Esophagus (tissue), 2 donors: ENCODE results near the gene ZNF639. TPM values are rescaled to one million over a fixed set of nuclear protein-coding genes. Genes with fewer than 3 reads are reported as not detected.
A peak's percentile ranks its signal among the peaks of the same experiment; 100 is the strongest.

Experiments
- H3K27ac ChIP-seq, 2 donors: one replicate each; pipeline ENCODE4 v1.5.1; 2013; ENCODE audit warnings: low read depth in 2 of 2, mild to moderate bottlenecking in 2 of 2, inconsistent platforms in 1 of 2, low read length in 1 of 2, moderate library complexity in 1 of 2
- H3K27me3 ChIP-seq, 2 donors: one replicate each; pipeline ENCODE4 v1.6.1; 2013; ENCODE audit warnings: low read length in 2 of 2, control low read depth in 1 of 2, mild to moderate bottlenecking in 1 of 2; ENCODE audit not compliant: insufficient read depth in 2 of 2, control insufficient read depth in 1 of 2
- H3K36me3 ChIP-seq, 2 donors: one replicate each; pipeline ENCODE4 v1.6.1; 2013; ENCODE audit warnings: low read length in 1 of 2; ENCODE audit not compliant: control insufficient read depth in 2 of 2, insufficient read depth in 2 of 2
- H3K4me1 ChIP-seq, 2 donors: one replicate each; pipeline ENCODE4 v1.6.1; 2013; ENCODE audit warnings: low read length in 1 of 2; ENCODE audit not compliant: control insufficient read depth in 2 of 2, insufficient read depth in 2 of 2
- H3K4me3 ChIP-seq, 2 donors: one replicate each; pipeline ENCODE4 v1.5.1; 2013; ENCODE audit warnings: low read length in 2 of 2, mild to moderate bottlenecking in 2 of 2, low read depth in 1 of 2, moderate library complexity in 1 of 2
- H3K9me3 ChIP-seq, 2 donors: one replicate each; pipeline ENCODE4 v1.6.1; 2013; ENCODE audit warnings: mild to moderate bottlenecking in 2 of 2, low read depth in 1 of 2, low read length in 1 of 2, moderate library complexity in 1 of 2; ENCODE audit not compliant: control insufficient read depth in 2 of 2, insufficient read depth in 1 of 2
- WGBS, 2 donors: extraction: QIAGEN DNeasy Blood & Tissue Kit; methylation state at CpG; one replicate each; pipeline ENCODE4 v1.1.7; 2013; 5-methylcytosine and 5-hydroxymethylcytosine counted together
- polyA plus RNA-seq, 2 donors: library from polyadenylated mRNA; stranded (reverse); fragments of 200-250 nt; gene quantifications; one replicate each; pipeline ENCODE4 v1.2.3, GENCODE V29; 2013
- donor health status: healthy with polysubstance abuse.
- donor health status: Bipolar disorder and iron deficiency.

Gene ZNF639
- polyA plus RNA-seq, 2 donors = 9.2 to 14.4 TPM

GRCh38 chr3:179308001-179308400 is 14.8 kb upstream of the ZNF639 start:
- no peak overlapping the region for H3K27ac ChIP-seq
- H3K4me3 ChIP-seq = no peak overlapping the region
- H3K9me3 ChIP-seq = no peaks in the 10 kb centered on the region
- H3K4me1 ChIP-seq = no peaks in the 10 kb centered on the region
- H3K36me3 ChIP-seq = no peaks in the 10 kb centered on the region
- H3K27me3 ChIP-seq = no peaks in the 10 kb centered on the region

- no peaks in the 10 kb centered on the region for H3K4me1 ChIP-seq
- H3K27ac ChIP-seq = no peak overlapping the region
- WGBS, 2 donors = 36 to 38% methylated on average over 1 of the region's 1 CpG
- H3K4me3 ChIP-seq = no peak overlapping the region
- H3K27me3 ChIP-seq = no peaks in the 10 kb centered on the region
- H3K9me3 ChIP-seq = no peaks in the 10 kb centered on the region
- no peaks in the 10 kb centered on the region for H3K36me3 ChIP-seq
These were observed 13.4 kb upstream of the ZNF639 start for GRCh38 chr3:179309225-179310078.

GRCh38 chr3:179318876-179319275 is 4.0 kb upstream of the ZNF639 start:
- Histone ChIP-seq H3K4me3 (no peak overlapping the region), H3K27me3 (no peaks in the 10 kb centered on the region), H3K4me1 (peaks cover 0 to 3% of the 10 kb centered on the region in 2 donors), H3K9me3 (no peaks in the 10 kb centered on the region), H3K27ac (no peak overlapping the region), H3K36me3 (no peaks in the 10 kb centered on the region)
- 81 to 85% methylated on average over 2 of the region's 2 CpGs for WGBS, 2 donors

- peaks cover 0 to 3% of the 10 kb centered on the region in 2 donors for H3K4me1 ChIP-seq
- no peaks in the 10 kb centered on the region for H3K27me3 ChIP-seq
- WGBS, 2 donors = 29 to 31% methylated on average over 10 of the region's 10 CpGs
- H3K4me3 ChIP-seq = peak overlapping the region in 1 of 2 donors; percentile 77
- no peak overlapping the region for H3K27ac ChIP-seq
- H3K36me3 ChIP-seq = no peaks in the 10 kb centered on the region
- no peaks in the 10 kb centered on the region for H3K9me3 ChIP-seq
These were observed 1.1 kb upstream of the ZNF639 start for GRCh38 chr3:179321668-179322285.

GRCh38 chr3:179323197-179324110 is 623 bp downstream of the ZNF639 start:
- 0% methylated on average over 80 to 81 of the region's 81 CpGs for WGBS, 2 donors
- peaks cover 0 to 3% of the 10 kb centered on the region in 2 donors for H3K4me1 ChIP-seq

GRCh38 chr3:179324270-179324754 is 1.5 kb downstream of the ZNF639 start:
- peaks cover 0 to 3% of the 10 kb centered on the region in 2 donors for H3K4me1 ChIP-seq
- H3K27me3 ChIP-seq = no peaks in the 10 kb centered on the region
- H3K9me3 ChIP-seq = no peaks in the 10 kb centered on the region
- 2% methylated on average over 8 of the region's 8 CpGs for WGBS, 2 donors
- H3K27ac ChIP-seq = no peak overlapping the region
- peaks cover 0 to 3% of the 10 kb centered on the region in 2 donors for H3K36me3 ChIP-seq
- H3K4me3 ChIP-seq = peak overlapping the region in 1 of 2 donors; percentile 77

More at GRCh38 chr3:179323197-179324110, 623 bp downstream of the ZNF639 start:
- no peaks in the 10 kb centered on the region for H3K9me3 ChIP-seq
- peak overlapping the region; percentile 94 to 95 for H3K27ac ChIP-seq
- peak overlapping the region; percentile 77 to 96 for H3K4me3 ChIP-seq
- no peaks in the 10 kb centered on the region for H3K36me3 ChIP-seq
- no peaks in the 10 kb centered on the region for H3K27me3 ChIP-seq

- Histone ChIP-seq H3K4me3 (no peak overlapping the region), H3K9me3 (no peaks in the 10 kb centered on the region), H3K27ac (no peak overlapping the region), H3K27me3 (no peaks in the 10 kb centered on the region), H3K36me3 (peaks cover 3 to 6% of the 10 kb centered on the region in 2 donors), H3K4me1 (no peaks in the 10 kb centered on the region)
- WGBS, 2 donors = 91 to 100% methylated on average over 1 of the region's 1 CpG
These were observed 7.6 kb downstream of the ZNF639 start for GRCh38 chr3:179330438-179330837.

- Histone ChIP-seq H3K36me3 (peaks cover 3 to 6% of the 10 kb centered on the region in 2 donors), H3K27me3 (no peaks in the 10 kb centered on the region), H3K4me3 (no peak overlapping the region), H3K4me1 (no peaks in the 10 kb centered on the region), H3K9me3 (no peaks in the 10 kb centered on the region), H3K27ac (no peak overlapping the region)
- 96 to 98% methylated on average over 4 of the region's 4 CpGs for WGBS, 2 donors
These were observed 9.4 kb downstream of the ZNF639 start for GRCh38 chr3:179332240-179332639.

GRCh38 chr3:179333084-179333483 is 10.3 kb downstream of the ZNF639 start:
- H3K36me3 ChIP-seq = peaks cover 3 to 6% of the 10 kb centered on the region in 2 donors
- no peak overlapping the region for H3K27ac ChIP-seq
- WGBS, 2 donors = 85 to 94% methylated on average over 2 of the region's 2 CpGs

More at GRCh38 chr3:179333084-179333483, 10.3 kb downstream of the ZNF639 start:
- H3K9me3 ChIP-seq = no peaks in the 10 kb centered on the region
- H3K4me3 ChIP-seq = no peak overlapping the region
- H3K27me3 ChIP-seq = no peaks in the 10 kb centered on the region
- H3K4me1 ChIP-seq = no peaks in the 10 kb centered on the region
